NCI-H146 treated with DMSO at 0.1 percent for 48 hours (cell line): ENCODE data around the gene PDE6D.

Experiments
- DNase-seq: peaks from one replicate; lab custom pipeline; 2025; ENCODE audit not compliant: unreplicated experiment; lab: John Stamatoyannopoulos, UW

Gene PDE6D

DNA sequence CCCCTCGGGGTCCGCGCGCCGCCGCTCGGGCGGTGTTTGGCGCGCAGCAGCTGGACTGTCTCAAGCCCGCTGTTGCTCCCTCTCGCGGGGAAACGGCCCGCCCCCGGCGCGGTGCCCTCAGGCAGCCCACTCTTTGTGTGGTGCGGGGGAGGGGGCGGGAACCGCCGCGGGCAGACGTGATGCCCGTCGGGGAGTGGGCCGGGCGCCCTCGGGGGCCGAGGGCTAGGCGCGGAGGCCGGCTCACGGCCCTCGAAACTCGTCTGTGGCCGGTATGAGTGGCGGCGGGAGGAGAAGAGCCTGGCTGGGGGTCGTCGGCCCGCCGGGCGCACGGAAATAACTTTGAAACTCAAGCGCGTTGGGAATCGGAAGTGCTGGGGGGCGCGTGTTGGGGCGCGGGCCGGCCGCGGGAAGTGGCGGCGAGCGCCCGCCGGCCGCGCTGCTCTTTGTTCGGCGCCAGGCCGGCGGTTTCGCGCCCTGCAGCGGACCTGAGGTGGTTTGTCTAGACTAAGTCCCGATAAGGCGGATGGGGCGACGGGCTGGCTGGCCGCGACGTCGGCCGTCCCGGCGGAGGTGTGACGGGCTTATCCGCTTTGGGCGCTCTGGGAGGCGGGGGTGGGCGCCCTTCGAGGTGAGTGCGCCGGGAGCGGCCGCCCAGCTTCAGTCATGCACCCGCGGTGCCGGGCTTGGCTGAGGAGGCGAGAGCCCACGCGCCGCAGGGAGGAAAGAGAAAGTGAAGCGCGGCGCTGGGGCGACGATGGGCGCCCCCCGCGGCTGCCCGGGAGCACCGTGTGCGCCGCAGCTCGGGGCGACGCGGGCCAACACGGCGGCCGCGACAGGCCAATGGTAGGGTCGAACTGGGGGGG, 72.1 kb downstream of the PDE6D start:
- no peak for DNase-seq

DNA sequence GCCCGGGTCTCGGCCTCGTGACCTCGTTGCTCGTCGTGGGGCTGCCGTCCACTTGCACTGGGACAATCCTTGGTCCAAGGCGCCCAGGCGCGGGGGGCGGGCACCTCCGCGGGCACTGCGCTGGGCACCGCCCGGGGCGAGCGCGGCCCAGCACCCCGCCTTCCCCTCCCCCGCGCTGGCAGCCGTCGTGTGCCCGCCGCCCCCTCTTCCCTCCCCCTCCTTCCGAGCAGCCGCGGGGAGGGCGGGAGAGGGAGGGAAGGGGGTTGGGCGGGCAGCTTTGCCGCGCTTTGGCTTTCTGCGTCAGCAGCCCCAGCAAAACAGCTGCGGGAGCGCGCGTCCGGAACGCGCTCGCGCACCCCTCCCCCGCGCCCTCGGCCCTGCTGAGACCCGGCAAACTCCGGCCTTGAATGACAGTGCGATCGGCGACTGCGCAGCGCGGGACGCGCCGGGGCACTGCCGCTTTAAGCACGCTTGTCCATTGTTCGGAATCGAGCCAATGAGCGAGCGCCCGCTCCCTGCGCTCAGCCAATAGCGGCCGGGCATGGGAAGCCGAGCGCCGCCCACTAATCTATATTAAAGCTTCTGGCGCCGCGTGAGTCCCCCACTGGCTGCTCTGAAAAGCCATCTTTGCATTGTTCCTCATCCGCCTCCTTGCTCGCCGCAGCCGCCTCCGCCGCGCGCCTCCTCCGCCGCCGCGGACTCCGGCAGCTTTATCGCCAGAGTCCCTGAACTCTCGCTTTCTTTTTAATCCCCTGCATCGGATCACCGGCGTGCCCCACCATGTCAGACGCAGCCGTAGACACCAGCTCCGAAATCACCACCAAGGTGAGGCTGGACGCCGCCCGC, 72.9 kb downstream of the PDE6D start, which contains the start of gene PTMA:
Gene PTMA, plus strand, starts transcription at position 599 of the 846 bp plus-strand sequence. Its CDS starts 182 bp downstream, at position 781.
- DNase-seq, result peak; percentile 93

DNA sequence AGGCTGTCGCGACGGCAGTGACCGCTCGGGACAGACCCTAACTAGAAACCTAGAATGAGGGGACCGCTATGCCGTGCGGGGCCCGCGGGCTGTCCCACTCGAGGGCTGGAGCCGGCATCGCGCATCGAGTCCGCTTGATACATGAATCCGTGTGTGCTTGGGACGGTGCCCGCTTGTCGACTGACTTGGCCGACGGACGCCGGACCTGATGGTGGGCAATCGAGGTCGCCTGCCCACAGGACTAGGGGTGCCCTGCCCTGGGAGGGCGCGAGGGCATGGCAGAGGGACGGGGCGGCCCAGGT, 73.5 kb downstream of the PDE6D start:
- no peak for DNase-seq

DNA sequence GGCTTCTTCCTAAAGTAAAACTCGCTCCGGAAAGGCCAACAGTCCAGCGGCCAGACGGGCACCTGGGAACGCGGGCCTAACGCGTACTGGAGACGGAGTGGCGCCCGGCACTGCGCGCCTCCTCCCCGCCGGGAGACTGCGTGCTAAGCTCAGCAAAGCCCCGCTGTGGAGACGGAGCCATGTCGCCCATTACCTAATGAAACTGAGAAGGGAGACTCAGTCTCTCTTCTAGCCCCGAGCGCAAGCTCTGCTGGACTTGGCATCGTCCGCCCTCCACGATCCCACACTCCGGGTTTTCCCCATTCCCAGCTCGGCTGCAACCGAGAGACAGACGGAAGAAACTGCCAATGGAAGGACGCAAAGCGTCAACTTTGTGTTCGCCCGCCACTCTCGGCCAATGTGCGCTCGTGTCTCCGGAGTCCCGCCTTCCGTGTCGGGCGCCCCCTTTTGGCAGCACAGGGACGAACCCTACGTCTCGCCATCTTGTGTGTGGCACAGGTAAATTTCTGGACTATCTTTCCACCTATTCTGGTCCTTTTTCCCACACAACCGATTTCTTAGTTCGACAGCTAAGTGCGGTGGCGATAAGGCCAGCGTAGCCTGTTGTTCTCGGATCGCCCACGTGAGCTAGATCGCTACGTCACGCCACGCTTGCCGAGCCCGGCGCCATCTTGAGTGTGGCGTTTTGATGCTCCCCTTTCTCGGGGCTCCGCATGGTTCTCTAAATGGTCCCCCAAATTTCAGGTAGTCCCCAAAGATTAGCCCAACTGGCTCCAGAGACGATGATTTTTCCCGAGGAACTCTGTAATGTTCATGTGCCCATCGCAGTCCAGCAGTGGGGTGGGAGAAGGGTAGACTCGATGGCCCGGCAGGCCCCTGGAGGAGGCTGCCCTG, 74.1 kb downstream of the PDE6D start:
- peak; percentile 89 for DNase-seq

DNA sequence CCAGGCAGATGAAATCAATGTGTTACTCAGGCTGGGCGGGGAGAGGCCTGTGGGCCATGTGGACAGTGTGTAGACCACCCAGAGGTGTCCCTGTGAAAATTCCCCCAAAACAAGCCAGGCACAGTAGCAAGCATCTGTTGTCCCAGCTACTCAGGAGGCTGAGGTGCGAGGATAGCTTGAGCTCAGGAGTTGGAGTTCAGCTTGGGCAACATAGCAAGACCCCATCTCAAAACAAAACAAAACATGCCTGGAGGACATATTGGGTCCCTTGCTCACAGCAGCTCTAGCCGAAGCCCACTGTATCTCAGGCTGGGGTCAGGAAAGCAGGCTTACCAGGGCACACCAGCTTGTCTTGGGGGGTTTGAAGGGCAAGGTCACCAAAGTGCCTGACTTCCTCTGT, 77.1 kb downstream of the PDE6D start:
- DNase-seq, result no peak

DNA sequence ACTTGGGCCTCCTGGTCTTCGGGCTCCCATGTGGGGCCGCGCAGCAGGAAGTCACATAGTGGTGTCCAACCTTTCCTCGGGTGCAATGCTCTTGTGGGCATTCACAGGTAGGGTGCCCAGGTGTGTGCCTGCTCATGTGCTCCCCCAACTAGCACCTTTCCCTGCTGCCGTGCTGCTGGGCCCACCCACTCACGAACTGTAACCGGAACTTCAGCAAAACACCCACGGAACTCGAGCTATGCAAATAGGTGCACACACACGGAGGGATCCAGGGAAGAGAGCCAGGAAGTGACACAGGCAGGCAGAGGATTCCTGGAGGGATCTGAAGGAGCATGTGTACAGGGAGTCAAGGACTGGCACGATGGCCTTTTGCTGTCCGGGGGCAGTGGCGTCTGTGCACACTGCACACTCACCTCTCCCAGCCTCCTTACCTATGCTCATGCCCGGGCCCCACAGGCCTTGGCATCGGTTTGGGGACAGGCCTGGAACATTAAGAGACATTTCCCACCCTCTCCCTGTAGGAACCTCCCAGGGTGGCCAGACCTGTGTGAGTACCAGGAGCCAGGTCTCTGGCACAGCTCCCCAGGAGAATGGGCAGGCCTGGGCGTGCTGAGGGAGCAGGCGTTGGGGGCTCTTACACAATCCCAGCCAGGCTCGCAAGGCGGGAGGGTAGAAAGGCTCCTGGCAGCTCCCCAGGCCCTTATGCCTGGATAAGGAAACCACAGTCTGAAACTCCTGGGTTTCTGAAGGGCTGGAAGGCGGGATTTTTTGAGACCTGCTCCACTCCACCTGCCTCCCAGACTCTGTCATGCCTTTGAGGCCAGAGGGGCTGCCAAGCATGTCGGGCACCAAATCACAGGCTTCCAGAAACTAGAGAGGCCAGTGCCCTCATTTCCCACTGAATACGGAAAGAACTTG, 79.4 kb downstream of the PDE6D start:
- no peak for DNase-seq

DNA sequence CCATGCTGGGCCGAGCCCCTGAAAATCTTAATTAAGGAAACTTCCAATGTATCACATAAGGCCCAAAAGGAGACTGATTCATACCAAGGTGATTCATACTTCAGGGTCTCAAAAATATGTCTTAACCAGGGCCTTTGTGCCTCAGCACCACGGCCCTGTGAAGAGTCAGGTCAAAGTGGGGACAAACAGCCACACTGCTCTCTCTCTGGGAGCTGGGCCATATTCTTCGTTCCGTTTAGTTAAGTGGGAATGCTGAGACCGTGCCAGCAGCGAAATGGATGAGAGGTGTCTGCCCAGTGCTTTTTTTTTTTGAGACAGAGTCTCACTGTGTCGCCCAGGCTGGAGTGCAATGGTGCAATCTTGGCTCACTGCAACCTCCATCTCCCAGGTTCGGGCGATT, 82.1 kb downstream of the PDE6D start:
- DNase-seq, result no peak

DNA sequence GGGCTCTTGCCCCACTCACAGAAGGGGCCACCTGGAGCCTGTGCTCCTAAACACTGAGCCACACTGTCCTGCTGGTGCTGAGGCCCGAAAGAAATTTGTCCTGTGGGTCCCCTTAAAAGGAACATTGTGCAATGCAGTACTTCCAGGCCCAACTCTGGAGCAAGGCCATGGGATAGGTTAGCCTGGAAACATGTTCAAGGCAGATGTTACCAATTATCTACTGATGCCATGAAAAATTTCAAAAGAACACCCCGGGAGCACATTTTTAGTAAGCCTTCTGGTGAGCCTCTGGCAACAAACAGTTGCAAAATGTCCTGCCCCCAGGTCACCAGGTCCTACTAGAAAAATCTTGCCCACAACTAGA, 85.1 kb downstream of the PDE6D start:
- no peak for DNase-seq

DNA sequence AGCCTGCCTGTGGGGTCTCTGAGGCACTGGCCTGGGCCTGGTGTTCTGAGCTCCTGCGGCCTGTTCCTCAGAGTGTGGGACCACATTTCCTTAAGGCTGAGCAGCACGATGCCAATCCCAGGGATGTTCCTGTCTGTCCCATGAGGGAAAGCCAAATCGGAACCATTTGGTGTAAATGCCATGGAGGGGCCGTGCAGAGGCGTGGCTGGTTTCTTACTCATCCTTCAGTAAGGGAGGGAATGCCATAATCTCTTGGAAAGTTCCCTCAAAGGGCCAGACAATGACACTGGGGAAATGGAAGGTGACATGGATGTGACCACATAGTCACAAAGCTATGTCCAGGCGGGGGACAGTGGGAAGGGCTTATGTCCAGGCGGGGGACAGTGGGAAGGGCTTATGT, 87.1 kb downstream of the PDE6D start:
- DNase-seq, result no peak

DNA sequence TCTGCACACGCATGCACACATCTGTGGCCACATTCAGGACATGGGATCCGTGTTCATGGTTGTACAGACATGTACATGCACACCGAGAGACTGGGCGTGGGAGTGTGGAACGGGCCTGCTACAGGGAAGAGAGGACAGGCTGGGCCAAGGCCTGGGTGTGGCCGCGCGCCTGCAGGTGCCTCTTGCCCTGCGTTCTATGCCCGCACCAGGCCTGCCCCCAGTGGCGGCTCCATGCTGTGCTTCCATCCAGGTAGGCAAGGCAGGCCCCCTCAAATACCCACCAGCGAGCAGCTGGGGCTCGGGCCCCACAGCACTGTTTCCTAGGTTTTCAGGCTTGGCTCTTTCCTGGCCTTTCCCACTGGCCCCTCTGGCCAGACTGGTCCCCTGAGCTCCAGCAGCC, 88.2 kb downstream of the PDE6D start:
- DNase-seq, result no peak

DNA sequence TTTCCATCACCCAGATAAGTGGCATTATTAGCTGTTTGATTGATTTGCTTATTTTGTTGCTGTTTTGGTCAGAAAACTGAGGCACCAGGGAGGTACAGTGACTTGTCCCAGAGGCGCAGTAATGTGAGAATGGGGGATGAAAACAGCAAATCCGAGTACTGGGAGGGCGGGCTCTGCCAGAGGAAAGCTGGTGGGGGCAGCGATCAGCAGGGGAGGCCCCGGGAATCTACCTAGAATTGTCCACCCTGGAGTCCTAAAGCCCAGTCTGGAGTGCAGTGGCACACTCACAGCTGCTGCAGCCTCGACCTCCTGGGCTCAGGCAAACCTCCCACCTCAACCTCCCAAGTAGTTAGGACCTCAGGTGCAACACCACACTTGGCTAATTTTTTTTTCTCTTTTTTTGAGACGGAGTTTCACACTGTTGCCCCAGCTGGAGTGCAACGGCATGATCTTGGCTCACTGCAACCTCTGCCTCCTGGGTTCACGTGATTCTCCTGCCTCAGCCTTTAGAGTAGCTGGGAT, 89.8 kb downstream of the PDE6D start:
- no peak for DNase-seq

DNA sequence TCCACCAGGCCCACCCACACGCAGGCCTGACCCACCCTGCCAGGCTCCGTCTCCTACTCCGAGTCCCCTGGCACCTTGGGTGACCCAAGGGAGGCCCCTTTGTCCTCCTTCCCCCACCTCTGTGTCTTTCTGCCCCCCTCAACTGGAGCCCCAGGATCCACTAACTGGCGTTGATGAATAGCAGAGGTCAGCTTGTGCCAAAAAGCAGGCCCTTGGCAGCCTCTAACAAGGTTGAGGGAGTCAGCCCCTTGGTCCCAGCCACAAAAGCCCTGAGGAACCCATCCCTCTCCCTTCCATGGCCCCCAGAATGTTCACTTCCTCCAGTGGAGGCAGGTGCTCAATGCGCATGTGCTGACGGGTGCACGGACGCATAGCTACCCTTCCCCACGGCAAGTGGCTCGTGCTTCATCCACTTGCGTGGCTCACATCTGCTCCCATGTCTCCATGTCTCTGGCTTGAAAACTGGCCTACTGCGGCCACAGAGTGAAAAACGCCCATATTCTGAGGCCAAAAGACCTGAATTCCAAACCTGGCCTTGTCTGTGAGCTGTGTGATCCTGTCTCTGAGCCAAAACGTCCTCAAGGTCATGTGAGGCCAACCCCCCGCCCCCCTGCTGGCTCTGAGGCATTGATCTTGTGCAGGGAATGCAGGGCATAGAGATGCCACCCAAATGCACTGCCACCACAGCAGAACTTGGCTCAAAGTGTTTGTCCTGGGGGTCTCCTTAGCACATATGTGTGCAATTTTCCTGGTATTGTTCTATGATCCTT, 91.8 kb downstream of the PDE6D start:
- DNase-seq, result no peak

DNA sequence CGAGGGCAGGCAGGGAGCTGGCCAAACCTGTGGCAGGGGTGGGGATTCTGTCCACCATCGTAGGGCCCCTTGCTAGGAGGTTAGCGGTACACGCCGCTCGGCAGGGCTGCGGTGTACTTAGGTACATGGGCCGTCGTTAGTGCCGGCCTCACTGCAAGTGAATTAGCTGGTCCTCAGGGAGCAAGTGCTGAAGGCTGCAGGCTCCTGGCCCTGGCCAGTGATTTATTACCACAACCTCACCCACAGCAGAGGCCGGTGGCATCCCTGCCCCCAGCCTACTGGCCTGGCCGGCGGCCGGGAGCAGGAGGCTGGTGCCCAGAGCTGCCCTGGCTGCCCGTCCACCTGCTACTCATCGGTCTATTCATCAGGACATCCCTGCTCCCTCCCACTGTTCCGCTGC, 92.4 kb downstream of the PDE6D start:
- no peak for DNase-seq

DNA sequence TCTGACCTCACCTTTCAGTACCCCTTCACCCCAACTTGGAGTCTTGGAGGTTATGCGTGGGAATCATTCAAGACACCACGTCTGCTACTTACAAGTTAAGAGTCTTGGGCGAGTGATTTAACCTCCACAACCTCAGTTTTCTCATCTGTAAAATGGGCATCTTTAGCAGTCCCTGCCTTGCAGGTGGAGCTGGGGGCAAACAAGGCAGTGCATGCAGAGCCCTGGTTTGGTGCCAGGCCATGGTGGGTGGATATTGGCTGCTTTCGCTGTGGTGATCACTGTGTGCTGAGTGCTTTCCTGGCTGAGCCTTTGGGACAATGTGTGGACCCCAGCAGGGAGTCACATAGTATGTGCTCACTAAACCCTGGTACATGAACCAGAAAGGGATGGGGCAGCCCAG, 93.1 kb downstream of the PDE6D start:
- DNase-seq, result no peak

DNA sequence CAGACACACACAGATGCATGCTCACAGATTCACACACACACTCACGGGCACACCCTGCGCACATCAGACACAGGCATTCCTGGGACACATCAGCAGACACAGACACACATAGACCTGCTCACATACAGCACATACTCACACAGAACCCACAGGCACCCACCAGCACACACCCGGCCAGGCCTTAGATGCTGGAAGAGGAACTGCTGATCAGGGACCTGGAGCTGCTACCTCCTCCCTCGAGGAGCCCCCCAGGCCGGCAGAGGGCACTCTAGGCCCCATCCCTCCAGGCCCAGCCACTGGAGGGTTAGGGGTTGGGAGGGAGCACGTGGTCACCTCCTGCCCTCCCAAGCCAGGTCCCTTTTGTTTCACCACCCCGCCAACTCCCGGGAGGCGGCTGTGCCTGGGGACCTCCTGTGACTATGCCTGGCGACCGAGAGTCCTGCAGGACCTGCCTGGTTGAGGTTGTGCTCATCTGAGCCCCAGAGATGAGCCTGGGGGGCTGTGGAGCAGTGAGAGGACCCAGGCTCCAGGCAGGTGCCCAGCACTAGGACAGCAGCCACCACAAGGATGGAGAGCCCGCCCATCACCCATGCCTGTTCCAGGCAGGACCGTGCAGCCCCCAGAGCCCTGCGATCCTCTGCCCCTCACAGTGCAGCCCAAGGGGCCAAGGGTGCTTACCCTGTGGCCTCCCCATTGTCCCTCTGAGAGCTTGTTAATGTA, 93.8 kb downstream of the PDE6D start:
- peak; percentile 52 for DNase-seq

DNA sequence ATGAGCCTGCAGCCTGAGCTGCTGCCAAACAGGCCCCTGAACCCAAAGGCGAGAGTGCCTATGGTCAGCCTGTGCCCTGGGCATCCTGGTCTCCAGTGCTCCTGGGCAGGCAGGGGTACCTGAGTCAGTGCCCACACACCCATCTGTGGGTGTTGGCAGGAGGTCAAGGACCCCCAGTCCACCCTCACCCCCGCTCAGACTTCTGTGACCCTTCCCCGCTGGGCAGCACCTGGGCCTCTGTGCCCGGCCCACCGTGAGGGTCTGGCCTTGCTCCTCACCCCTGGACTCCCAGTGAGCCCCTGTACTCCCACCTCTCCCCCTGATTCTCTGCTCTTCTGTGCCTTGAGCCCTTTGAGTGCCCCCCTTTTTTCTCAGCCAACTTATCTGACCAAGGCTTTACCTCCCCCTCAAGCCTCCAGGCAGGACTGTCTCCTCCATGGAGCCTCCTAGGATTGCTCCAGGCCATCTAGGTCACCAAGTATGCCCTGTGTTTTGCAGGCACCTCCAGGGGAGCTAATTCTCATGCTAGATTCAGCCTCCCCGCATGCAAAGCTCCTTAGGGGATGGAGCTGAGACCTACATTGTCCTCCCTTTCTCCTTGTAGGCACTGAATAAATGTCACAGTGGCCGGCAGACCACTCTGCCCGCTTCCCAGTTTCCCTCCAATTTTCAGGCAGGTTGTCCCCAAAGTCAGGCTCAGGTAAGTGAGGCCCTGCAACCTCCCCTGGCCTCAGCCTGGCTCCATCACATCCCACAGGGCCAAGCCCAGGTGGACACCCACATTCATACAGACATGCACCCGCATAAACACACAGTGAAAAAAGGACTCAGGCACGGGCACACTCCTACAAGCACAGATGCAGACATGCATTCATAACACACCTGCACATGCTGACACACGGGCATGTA, 94.6 kb downstream of the PDE6D start:
- DNase-seq, result no peak

DNA sequence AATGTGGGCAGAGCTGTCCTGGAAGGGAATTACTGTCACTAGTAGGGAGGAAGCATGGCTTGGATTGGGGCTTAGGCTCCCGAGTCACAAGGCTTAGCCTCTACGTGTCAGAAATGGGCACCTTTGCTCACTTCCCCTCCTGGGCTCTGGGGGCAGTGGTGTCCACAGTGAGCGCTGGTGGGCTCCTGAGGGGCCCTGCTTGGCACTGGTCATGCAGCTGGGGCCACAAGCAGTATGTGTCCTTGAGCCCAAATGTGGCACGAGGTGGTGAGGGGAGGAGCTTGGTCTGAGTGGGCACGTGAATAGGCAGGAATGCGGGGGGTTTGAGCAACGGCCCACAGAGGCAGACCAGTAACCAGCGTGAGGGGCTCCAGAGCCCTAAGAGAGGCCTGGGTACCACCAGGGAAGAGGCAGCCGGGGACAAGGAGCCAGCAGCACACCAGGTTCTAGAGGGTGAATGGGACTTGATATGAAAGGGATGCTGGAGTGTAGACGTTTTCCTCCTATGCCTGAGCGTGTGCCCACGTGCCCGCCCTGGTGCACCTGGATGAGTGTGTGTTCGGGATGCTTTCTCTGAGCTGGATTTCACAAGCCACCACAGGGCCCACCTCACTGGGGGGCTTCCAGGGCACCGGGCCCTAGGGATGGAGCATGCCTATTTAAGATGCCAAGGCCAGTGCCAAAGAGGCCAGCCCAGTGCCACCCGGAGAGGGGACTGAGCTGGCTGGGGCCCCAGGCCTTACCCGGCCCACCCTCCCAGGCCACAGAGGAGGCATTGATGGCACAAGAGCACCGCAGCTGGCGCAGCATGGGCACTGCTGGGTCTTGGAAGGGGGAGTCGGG, 95.5 kb downstream of the PDE6D start:
- DNase-seq, result no peak
